Mesodermal cell (in vitro differentiated cells): ENCODE data around the gene TYW3. TPM values are rescaled to one million over a fixed set of nuclear protein-coding genes. Genes with fewer than 3 reads are reported as not detected.

Experiments used
- H3K27ac ChIP-seq: 2 replicates; pipeline ENCODE4 v1.7.0; 2013; ENCODE audit warnings: mild to moderate bottlenecking, low read depth, low read length, moderate library complexity; ENCODE audit not compliant: severe bottlenecking
- H3K36me3 ChIP-seq: 2 replicates; pipeline ENCODE4 v1.7.1; 2013; ENCODE audit warnings: mild to moderate bottlenecking, low read length, moderate library complexity; ENCODE audit not compliant: control insufficient read depth, insufficient read depth
- H3K4me1 ChIP-seq: one replicate; pipeline ENCODE4 v1.7.1; 2013; ENCODE audit warnings: mild to moderate bottlenecking, low read length; ENCODE audit not compliant: insufficient read depth, control insufficient read depth, poor library complexity, severe bottlenecking
- H3K4me3 ChIP-seq: 2 replicates; pipeline ENCODE4 v1.7.0; 2013; ENCODE audit warnings: low read length, control low read depth, mild to moderate bottlenecking; ENCODE audit not compliant: insufficient read depth, poor library complexity, severe bottlenecking; ENCODE audit errors: extremely low read depth
- H3K9me3 ChIP-seq: 2 replicates; pipeline ENCODE4 v1.7.1; 2013; ENCODE audit warnings: mild to moderate bottlenecking, low read length, moderate library complexity; ENCODE audit not compliant: control insufficient read depth
- WGBS, 2 experiments: methylation state at CpG; one replicate each; pipeline ENCODE4 v1.1.5; 2013; ENCODE audit warnings: missing lambda C conversion rate in 2 of 2; ENCODE audit not compliant: insufficient coverage in 2 of 2; 5-methylcytosine and 5-hydroxymethylcytosine counted together
- polyA plus RNA-seq, 2 experiments: library from polyadenylated mRNA; stranded (reverse); fragments of 50-300 nt; gene quantifications; one replicate each; pipeline ENCODE4 v1.2.3, GENCODE V29; 2013

TYW3 gene
- polyA plus RNA-seq (2013, experiment 1 of 2), result 16.1 TPM
- 21.4 TPM for polyA plus RNA-seq (2013, experiment 2 of 2)

- WGBS, 2 experiments, result 14 to 18% methylated on average over 23 to 27 of the region's 30 CpGs
- H3K27ac ChIP-seq, result peak within 1 kb of the TSS; percentile 96
- H3K4me1 ChIP-seq, result peaks cover 24% of the 10 kb centered on the region
- no peaks in the 10 kb centered on the region for H3K9me3 ChIP-seq
- peaks cover 25% of the 10 kb centered on the region for H3K36me3 ChIP-seq
- peak within 1 kb of the TSS; percentile 60 for H3K4me3 ChIP-seq
Observed at GRCh38 chr1:74732960-74733603, at the start of gene TYW3, which contains the start of gene CRYZ. TSS of gene TYW3 (plus strand) at chr1:74733152. CDS start at chr1:74733245, 93 bp downstream. TSS of gene CRYZ (minus strand) at chr1:74733050. CDS start at chr1:74724821, 8,229 bp downstream.

GRCh38 chr1:74683656-74684055 is 49.3 kb upstream of the TYW3 start:
- H3K27ac ChIP-seq, result no peak overlapping the region
- no peaks in the 10 kb centered on the region for H3K4me1 ChIP-seq
- no peaks in the 10 kb centered on the region for H3K9me3 ChIP-seq
- H3K36me3 ChIP-seq, result no peaks in the 10 kb centered on the region
- H3K4me3 ChIP-seq, result no peak overlapping the region

GRCh38 chr1:74684301-74684700 is 48.7 kb upstream of the TYW3 start:
- Histone ChIP-seq H3K36me3 (no peaks in the 10 kb centered on the region), H3K4me1 (no peaks in the 10 kb centered on the region), H3K27ac (no peak overlapping the region), H3K9me3 (no peaks in the 10 kb centered on the region), H3K4me3 (no peak overlapping the region)
- WGBS, 2 experiments, result no CpG with 5 or more reads among the region's 2 CpGs

- Histone ChIP-seq H3K4me3 (no peak overlapping the region), H3K36me3 (no peaks in the 10 kb centered on the region), H3K4me1 (no peaks in the 10 kb centered on the region), H3K27ac (no peak overlapping the region), H3K9me3 (no peaks in the 10 kb centered on the region)
- WGBS, 2 experiments, result 83 to 100% methylated on average over 3 to 4 of the region's 4 CpGs
Observed at GRCh38 chr1:74686928-74687327, 46.0 kb upstream of the TYW3 start.

GRCh38 chr1:74689621-74690363 is 43.2 kb upstream of the TYW3 start:
- Histone ChIP-seq H3K4me1 (no peaks in the 10 kb centered on the region), H3K27ac (no peak overlapping the region), H3K9me3 (no peaks in the 10 kb centered on the region), H3K36me3 (no peaks in the 10 kb centered on the region), H3K4me3 (no peak overlapping the region)
- whole genome bisulfite sequencing, 2 experiments, result 0 to 30% methylated on average over 1 to 3 of the region's 5 CpGs

GRCh38 chr1:74690364-74690696 is 42.6 kb upstream of the TYW3 start:
- Histone ChIP-seq H3K4me1 (no peaks in the 10 kb centered on the region), H3K9me3 (no peaks in the 10 kb centered on the region), H3K36me3 (no peaks in the 10 kb centered on the region), H3K4me3 (no peak overlapping the region), H3K27ac (no peak overlapping the region)
- WGBS, 2 experiments, result 0 to 20% methylated on average over 1 of the region's 2 CpGs

- H3K27ac ChIP-seq, result no peak overlapping the region
- no peak overlapping the region for H3K4me3 ChIP-seq
- WGBS, 2 experiments, result no CpG with 5 or more reads among the region's 4 CpGs
- no peaks in the 10 kb centered on the region for H3K9me3 ChIP-seq
- H3K4me1 ChIP-seq, result no peaks in the 10 kb centered on the region
- no peaks in the 10 kb centered on the region for H3K36me3 ChIP-seq
Observed at GRCh38 chr1:74690909-74691308, 42.0 kb upstream of the TYW3 start.

GRCh38 chr1:74693473-74693872 is 39.5 kb upstream of the TYW3 start:
- 83 to 89% methylated on average over 2 of the region's 2 CpGs for WGBS, 2 experiments
- Histone ChIP-seq H3K4me3 (no peak overlapping the region), H3K9me3 (no peaks in the 10 kb centered on the region), H3K36me3 (no peaks in the 10 kb centered on the region), H3K4me1 (no peaks in the 10 kb centered on the region), H3K27ac (no peak overlapping the region)

GRCh38 chr1:74697832-74698231 is 35.1 kb upstream of the TYW3 start:
- 94 to 100% methylated on average over 2 of the region's 2 CpGs for WGBS, 2 experiments
- no peak overlapping the region for H3K27ac ChIP-seq
- no peaks in the 10 kb centered on the region for H3K4me1 ChIP-seq
- no peak overlapping the region for H3K4me3 ChIP-seq
- H3K36me3 ChIP-seq, result no peaks in the 10 kb centered on the region
- H3K9me3 ChIP-seq, result no peaks in the 10 kb centered on the region

GRCh38 chr1:74699331-74699730 is 33.6 kb upstream of the TYW3 start:
- H3K9me3 ChIP-seq, result no peaks in the 10 kb centered on the region
- peaks cover 8% of the 10 kb centered on the region for H3K36me3 ChIP-seq
- no peak overlapping the region for H3K4me3 ChIP-seq
- no peaks in the 10 kb centered on the region for H3K4me1 ChIP-seq
- H3K27ac ChIP-seq, result no peak overlapping the region
